HCT116 (cell line): ENCODE results near the gene LRPPRC. TPM values are rescaled to one million over a fixed set of nuclear protein-coding genes. Genes with fewer than 3 reads are reported as not detected.

Experiments
- ATAC-seq: fragments of 200-7000 bp; cut with Tn5 transposase; 2 replicates; pipeline ENCODE4 v1.9.1; 2020; ENCODE audit warnings: mild to moderate bottlenecking, moderate library complexity
- BruUV-seq: library from RNA; stranded (reverse); fragments of 400-500 nt; replicated peaks from 2 replicates; lab custom pipeline; 2021; lab: Mats Ljungman, UMichigan
- CTCF ChIA-PET: fragments of 300-600 bp; sonication (Branson Sonifier 250); formaldehyde crosslinking; loops from one replicate; lab custom pipeline; 2021; ENCODE audit warnings: antibody characterized with exemption; lab: Charles Lee
- POLR2A ChIA-PET: fragments of 300-600, 350-600 bp; sonication (Branson Sonifier 250); formaldehyde crosslinking; loops from one replicate; lab custom pipeline; 2021; ENCODE audit warnings: antibody characterized with exemption; lab: Charles Lee
- RAD21 ChIA-PET, 2 experiments: fragments of 300-600 bp; sonication (Branson Sonifier 250); formaldehyde crosslinking; loops; one replicate each; lab custom pipeline; 2023; ENCODE audit warnings: low total read pairs in 2 of 2; ENCODE audit not compliant: uncharacterized antibody in 2 of 2, unreplicated experiment in 2 of 2, low non-redundant PET in 1 of 2; lab: Charles Lee
- DNase-seq: peaks from one replicate; pipeline ENCODE4 v3.0.0-alpha.2; 2010; ENCODE audit warnings: low read depth, low spot score
- H2AFZ ChIP-seq: fragments of 200-600 bp; shearing (Covaris generic), sonication (generic); 2 replicates; pipeline ENCODE4 v1.6.1; 2017; ENCODE audit warnings: low read depth, mixed run types, mixed read lengths, antibody characterized with exemption, low read length; ENCODE audit not compliant: poor library complexity, severe bottlenecking
- H3K27ac ChIP-seq: 2 replicates; pipeline ENCODE4 v1.5.1; 2012; ENCODE audit warnings: low read depth, low read length
- H3K27me3 ChIP-seq: fragments of 200-600 bp; sonication (generic); 2 replicates; pipeline ENCODE4 v1.6.1; 2016; ENCODE audit warnings: mixed run types, low read length, mixed read lengths; ENCODE audit not compliant: insufficient read depth
- H3K36me3 ChIP-seq, 2 experiments: fragments of 200-500 bp in 1 of 2; fragments of 200-600 bp in 1 of 2; sonication (Bioruptor generic) in 1 of 2; sonication (generic) in 1 of 2; 2 replicates each; pipeline versions ENCODE4 v1.5.1 to v1.6.1; 2014 to 2016; ENCODE audit warnings: low read length in 2 of 2, inconsistent platforms in 1 of 2, mixed read lengths in 1 of 2, mixed run types in 1 of 2; ENCODE audit not compliant: insufficient read depth in 2 of 2, control insufficient read depth in 1 of 2
- H3K4me1 ChIP-seq, 2 experiments: fragments of 200-600 bp in 1 of 2; sonication (generic) in 1 of 2; 2 replicates each; pipeline versions ENCODE4 v1.5.1 to v1.6.1; 2012 to 2017; ENCODE audit warnings: low read length in 2 of 2, inconsistent platforms in 1 of 2, mild to moderate bottlenecking in 1 of 2, mixed read lengths in 1 of 2, mixed run types in 1 of 2, moderate library complexity in 1 of 2; ENCODE audit not compliant: insufficient read depth in 2 of 2, control insufficient read depth in 1 of 2
- H3K4me2 ChIP-seq: fragments of 200-600 bp; sonication (generic); 2 replicates; pipeline ENCODE4 v1.6.1; 2017; ENCODE audit warnings: mixed run types, low read length, mixed read lengths
- H3K4me3 ChIP-seq, 2 experiments: fragments of 200-600 bp in 1 of 2; sonication (generic) in 1 of 2; replicated peaks in 1 of 2; 2 replicates each; pipeline ENCODE4 v1.5.1; 2011 to 2016; ENCODE audit warnings: low read length in 2 of 2, control low read depth in 1 of 2, low read depth in 1 of 2, mild to moderate bottlenecking in 1 of 2, mixed read lengths in 1 of 2, mixed run types in 1 of 2
- H3K79me2 ChIP-seq: fragments of 200-600 bp; sonication (generic); 2 replicates; pipeline ENCODE4 v1.6.1; 2017; ENCODE audit warnings: mild to moderate bottlenecking, mixed run types, low read length, moderate library complexity, mixed read lengths; ENCODE audit not compliant: insufficient read depth
- H3K9ac ChIP-seq: fragments of 200-600 bp; sonication (generic); 2 replicates; pipeline ENCODE4 v1.6.1; 2016; ENCODE audit warnings: low read length, mixed read lengths
- H3K9me2 ChIP-seq: fragments of 200-600 bp; sonication (generic), shearing (Covaris generic); 2 replicates; pipeline ENCODE4 v1.6.1; 2017; ENCODE audit warnings: mixed run types, mild to moderate bottlenecking, moderate library complexity; ENCODE audit not compliant: insufficient read depth
- H3K9me3 ChIP-seq, 2 experiments: fragments of 200-500 bp in 1 of 2; fragments of 200-600 bp in 1 of 2; sonication (Bioruptor generic) in 1 of 2; sonication (generic) in 1 of 2; 2 replicates each; pipeline ENCODE4 v1.6.1; 2014 to 2017; ENCODE audit warnings: low read length in 2 of 2, mixed read lengths in 2 of 2, inconsistent platforms in 1 of 2, low read depth in 1 of 2, mild to moderate bottlenecking in 1 of 2, mixed run types in 1 of 2, moderate library complexity in 1 of 2; ENCODE audit not compliant: control insufficient read depth in 1 of 2, insufficient read depth in 1 of 2
- H4K20me1 ChIP-seq: fragments of 200-600 bp; sonication (generic), shearing (Covaris generic); 2 replicates; pipeline ENCODE4 v1.6.1; 2017; ENCODE audit warnings: mixed run types, mild to moderate bottlenecking, moderate library complexity; ENCODE audit not compliant: insufficient read depth
- ATF3 ChIP-seq: IDR thresholded peaks from 2 replicates; pipeline ENCODE4 v1.6.1; 2012
- CBX3 ChIP-seq: IDR thresholded peaks from 2 replicates; pipeline ENCODE4 v1.6.1; 2012; ENCODE audit warnings: low read depth
- EGR1 ChIP-seq: IDR thresholded peaks from 2 replicates; pipeline ENCODE4 v1.6.1; 2012; ENCODE audit warnings: low read depth
- ELF1 ChIP-seq: IDR thresholded peaks from 2 replicates; pipeline ENCODE4 v1.6.1; 2012; ENCODE audit warnings: low read depth, borderline replicate concordance
- EZH2 ChIP-seq: fragments of 200-600 bp; sonication (generic); IDR thresholded peaks from 2 replicates; pipeline ENCODE4 v1.6.1; 2017; ENCODE audit warnings: antibody characterized with exemption, mixed run types
- FOSL1 ChIP-seq: IDR thresholded peaks from 2 replicates; pipeline ENCODE4 v1.6.1; 2012; ENCODE audit warnings: low read depth
- JUND ChIP-seq: IDR thresholded peaks from 2 replicates; pipeline ENCODE4 v1.6.1; 2012
- MAX ChIP-seq: IDR thresholded peaks from 2 replicates; pipeline ENCODE4 v1.6.1; 2012
- POLR2A ChIP-seq: IDR thresholded peaks from 2 replicates; pipeline ENCODE4 v1.7.0; 2011; ENCODE audit warnings: borderline replicate concordance; ENCODE audit not compliant: insufficient read depth, insufficient read length; ENCODE audit errors: extremely low read depth
- POLR2AphosphoS5 ChIP-seq: IDR thresholded peaks from 2 replicates; pipeline ENCODE4 v1.6.1; 2011; ENCODE audit warnings: mild to moderate bottlenecking, low read depth, low read length, moderate library complexity
- REST ChIP-seq: IDR thresholded peaks from 2 replicates; pipeline ENCODE4 v1.6.1; 2012; ENCODE audit warnings: low read depth
- SIN3A ChIP-seq: IDR thresholded peaks from 2 replicates; pipeline ENCODE4 v1.6.1; 2012; ENCODE audit warnings: low read depth
- SP1 ChIP-seq: IDR thresholded peaks from 2 replicates; pipeline ENCODE4 v1.6.1; 2012; ENCODE audit warnings: low read depth
- TCF7L2 ChIP-seq: IDR thresholded peaks from 2 replicates; pipeline ENCODE4 v1.7.0; 2011; ENCODE audit warnings: borderline replicate concordance, inconsistent platforms; ENCODE audit not compliant: insufficient read depth, insufficient read length; ENCODE audit errors: extremely low read depth
- ZBTB33 ChIP-seq: IDR thresholded peaks from 2 replicates; pipeline ENCODE4 v1.6.1; 2011; ENCODE audit warnings: mild to moderate bottlenecking, low read length, moderate library complexity; ENCODE audit not compliant: insufficient replicate concordance; ENCODE audit errors: extremely low read depth
- ZFX ChIP-seq: fragments of 450-650 bp; IDR thresholded peaks from 2 replicates; pipeline ENCODE4 v1.6.1; 2017
- intact Hi-C: fragments of 100-400 bp; cut with micrococcal nuclease; formaldehyde crosslinking; loops from 2 replicates; pipeline ENCODE4 v1.10.0; 2022
- total RNA-seq: library from RNA; stranded (reverse); gene quantifications from one replicate; pipeline ENCODE4 v1.2.1, GENCODE V29; 2021; ENCODE audit not compliant: unreplicated experiment
- TF ChIP-seq, protein P1 (sequence below), 3 experiments: fragments of 200-600 bp in 1 of 3; sonication (generic) in 1 of 3; IDR thresholded peaks in 2 of 3; conservative IDR thresholded peaks in 1 of 3; 2 replicates each; pipeline ENCODE4 v1.5.1; 2012 to 2017; ENCODE audit warnings: low read depth in 2 of 3, low read length in 2 of 3, antibody characterized with exemption in 1 of 3, borderline replicate concordance in 1 of 3, control low read depth in 1 of 3, mild to moderate bottlenecking in 1 of 3, mixed read lengths in 1 of 3, mixed run types in 1 of 3, moderate library complexity in 1 of 3; ENCODE audit not compliant: insufficient read depth in 1 of 3

The LRPPRC gene
- total RNA-seq, 1 experiment from 2014 or later = 210 TPM

DNA sequence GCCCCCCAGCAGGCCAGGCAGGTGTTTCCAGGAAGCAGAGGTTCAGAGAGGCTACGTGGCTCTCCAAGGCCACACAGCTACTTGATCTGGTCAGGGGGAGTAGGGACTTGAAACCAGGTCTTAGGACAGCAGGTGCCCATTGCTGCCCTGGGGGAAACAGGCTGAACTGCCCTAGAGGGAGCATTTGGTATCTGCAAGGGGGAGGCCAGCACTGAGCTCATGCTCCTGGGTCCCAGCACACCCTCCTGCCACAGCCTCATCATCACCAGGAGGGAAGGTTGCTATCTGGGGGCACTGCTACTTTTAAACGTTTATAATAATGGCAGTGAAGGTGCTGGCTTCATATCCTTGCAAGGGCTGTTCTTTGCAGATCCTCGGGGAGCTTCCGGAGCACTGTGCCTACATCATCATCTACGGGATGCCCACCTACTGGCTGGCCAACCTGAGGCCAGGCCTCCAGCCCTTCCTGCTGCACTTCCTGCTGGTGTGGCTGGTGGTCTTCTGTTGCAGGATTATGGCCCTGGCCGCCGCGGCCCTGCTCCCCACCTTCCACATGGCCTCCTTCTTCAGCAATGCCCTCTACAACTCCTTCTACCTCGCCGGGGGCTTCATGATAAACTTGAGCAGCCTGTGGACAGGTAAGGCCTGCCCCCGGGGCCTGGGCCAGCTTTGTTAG is 120.9 kb downstream of the LRPPRC start:
- ATAC-seq = peak; percentile 35; the same call in 1 of the 2 replicates
- BruUV-seq = no TSS peak

More for the DNA sequence above, 120.9 kb downstream of the LRPPRC start:
- Histone ChIP-seq H3K36me3 (no peaks in the 10 kb centered on the region), H3K27me3 (peaks cover 31% of the 10 kb centered on the region), H3K4me1 (0 out of 4 replicates have a peak, but pooled peaks cover 0 to 6% of the 10 kb centered on the region in 2 experiments), H3K9ac (no peak overlapping the region), H3K4me2 (no peak overlapping the region), H3K9me2 (no peaks in the 10 kb centered on the region), H3K4me3 (no peak overlapping the region), H3K9me3 (no peaks in the 10 kb centered on the region), H4K20me1 (no peaks in the 10 kb centered on the region), H3K27ac (no peak overlapping the region), H2AFZ (no peak overlapping the region), H3K79me2 (no peaks in the 10 kb centered on the region)
- no peak for DNase-seq
- intact Hi-C loops = loop anchor here (5.0 to 10.0 kb wide), 5 partner anchors 260 to 1620 kb away; no protein-coding TSS in a partner anchor
- TF ChIP-seq SIN3A = no peak
- no peak for TF ChIP-seq EGR1
- TF ChIP-seq REST = no peak
- no peak for TF ChIP-seq JUND
- no peak for TF ChIP-seq EZH2
- no peak for TF ChIP-seq ATF3
- no peak for TF ChIP-seq ZFX
- TF ChIP-seq, protein P1, sequence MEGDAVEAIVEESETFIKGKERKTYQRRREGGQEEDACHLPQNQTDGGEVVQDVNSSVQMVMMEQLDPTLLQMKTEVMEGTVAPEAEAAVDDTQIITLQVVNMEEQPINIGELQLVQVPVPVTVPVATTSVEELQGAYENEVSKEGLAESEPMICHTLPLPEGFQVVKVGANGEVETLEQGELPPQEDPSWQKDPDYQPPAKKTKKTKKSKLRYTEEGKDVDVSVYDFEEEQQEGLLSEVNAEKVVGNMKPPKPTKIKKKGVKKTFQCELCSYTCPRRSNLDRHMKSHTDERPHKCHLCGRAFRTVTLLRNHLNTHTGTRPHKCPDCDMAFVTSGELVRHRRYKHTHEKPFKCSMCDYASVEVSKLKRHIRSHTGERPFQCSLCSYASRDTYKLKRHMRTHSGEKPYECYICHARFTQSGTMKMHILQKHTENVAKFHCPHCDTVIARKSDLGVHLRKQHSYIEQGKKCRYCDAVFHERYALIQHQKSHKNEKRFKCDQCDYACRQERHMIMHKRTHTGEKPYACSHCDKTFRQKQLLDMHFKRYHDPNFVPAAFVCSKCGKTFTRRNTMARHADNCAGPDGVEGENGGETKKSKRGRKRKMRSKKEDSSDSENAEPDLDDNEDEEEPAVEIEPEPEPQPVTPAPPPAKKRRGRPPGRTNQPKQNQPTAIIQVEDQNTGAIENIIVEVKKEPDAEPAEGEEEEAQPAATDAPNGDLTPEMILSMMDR (IDR thresholded peaks at IDR 0.05 in 2 of 3, conservative IDR thresholded peaks at IDR 0.05 in 1 of 3; ENCODE audit: borderline replicate concordance in 1 of 3, insufficient read depth in 1 of 3, low read depth in 2 of 3, low read length in 2 of 3) = no peak
- no peak for TF ChIP-seq SP1
- TF ChIP-seq MAX = no peak
- no peak for TF ChIP-seq ELF1
- TF ChIP-seq POLR2A = no peak
- TF ChIP-seq TCF7L2 = no peak
- no peak for TF ChIP-seq CBX3
- TF ChIP-seq POLR2AphosphoS5 = no peak
- no peak for TF ChIP-seq ZBTB33
- no peak for TF ChIP-seq FOSL1
- ChIA-PET CTCF (interaction anchor here (0.5 kb wide), 1 partner anchor 648 kb away, joined by 3 read pairs; no protein-coding TSS in a partner anchor), RAD21 (no interaction called here), POLR2A (no interaction called here)
